ENCODE measurements around the gene DNAJC10. TPM values are rescaled to one million over a fixed set of nuclear protein-coding genes. Genes with fewer than 3 reads are reported as not detected.

The DNAJC10 gene
- polyA plus RNA-seq, 3 donors = 25.2 to 102 (median 79.4) TPM

DNA sequence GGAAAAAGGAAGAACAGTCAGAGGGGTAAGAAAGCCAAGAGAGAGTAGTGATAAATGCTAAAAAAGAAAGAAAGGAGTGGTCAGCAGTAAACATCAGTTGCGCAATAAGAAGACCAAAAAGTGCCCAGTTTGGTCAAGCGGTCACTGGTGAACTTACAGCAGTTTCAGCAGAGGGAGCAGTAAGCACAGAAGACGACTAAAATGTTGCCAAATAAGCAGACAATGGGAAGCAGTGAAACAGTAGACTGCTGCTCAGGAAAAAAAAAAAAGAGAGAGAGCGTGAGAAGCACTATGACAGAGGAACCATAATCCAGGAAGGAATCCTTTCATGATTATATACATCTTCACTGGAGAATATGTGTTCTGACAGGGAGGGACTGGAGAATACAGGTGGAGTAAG lies 45.8 kb downstream of the DNAJC10 start:
- no peak overlapping the region for H3K4me2 ChIP-seq (replicated peaks; ENCODE audit: extremely low read depth, low read length, poor library complexity, severe bottlenecking)
- intact Hi-C loops (cut with micrococcal nuclease) = no loop called here
- DNase-seq = no peak
- H3K9me3 ChIP-seq (replicated peaks in 1 of 2; ENCODE audit: control insufficient read depth in 1 of 2, insufficient read depth in 1 of 2, low read length in 2 of 2) = no peaks in the 10 kb centered on the region
- no peaks in the 10 kb centered on the region for H3K27me3 ChIP-seq (ENCODE audit: control insufficient read depth in 2 of 2, insufficient read depth in 2 of 2, low read length in 2 of 2)
- no peaks in the 10 kb centered on the region for H3K27me3 Mint-ChIP-seq (ENCODE audit: low read depth in 3 of 3)
- no peaks in the 10 kb centered on the region for H3K4me1 Mint-ChIP-seq
- H3K4me1 ChIP-seq (ENCODE audit: control insufficient read depth in 1 of 2, insufficient read depth in 2 of 2, low read length in 2 of 2) = no peaks in the 10 kb centered on the region
- no peak overlapping the region for H3K4me3 Mint-ChIP-seq
- no peak overlapping the region for H3K27ac ChIP-seq (ENCODE audit: low read depth in 1 of 2, low read length in 2 of 2)
- H3K79me2 ChIP-seq (ENCODE audit: insufficient read depth, low read length) = no peaks in the 10 kb centered on the region
- H3K9me3 Mint-ChIP-seq = no peaks in the 10 kb centered on the region
- 92% methylated on average over 3 of the region's 4 CpGs for WGBS (ENCODE audit: insufficient coverage)
- H3K4me3 ChIP-seq (replicated peaks in 1 of 3; ENCODE audit: low read depth in 2 of 3, low read length in 3 of 3) = no peak overlapping the region
- peaks cover 82 to 88% of the 10 kb centered on the region in 2 donors for H3K36me3 Mint-ChIP-seq
- H4K20me1 ChIP-seq (ENCODE audit: insufficient read depth, low read length) = no peaks in the 10 kb centered on the region
- H3K36me3 ChIP-seq (replicated peaks in 1 of 2; ENCODE audit: control insufficient read depth in 1 of 2, insufficient read depth in 2 of 2, low read length in 2 of 2) = peaks cover 97 to 100% of the 10 kb centered on the region in 2 donors
- no peak for TF ChIP-seq CTCF (IDR thresholded peaks at IDR 0.05)
- no peak overlapping the region for H2AFZ ChIP-seq (ENCODE audit: insufficient read depth, low read depth, low read length, poor library complexity, severe bottlenecking)
- H3K9ac ChIP-seq (ENCODE audit: insufficient read depth, low read length, poor library complexity, severe bottlenecking) = no peak overlapping the region
- peak overlapping the region in 2 of 7 donors; percentile 39 to 41 for H3K27ac Mint-ChIP-seq

GRCh38 chr2:182763311-182763912 lies 47.4 kb downstream of the DNAJC10 start:
- intact Hi-C loops (cut with micrococcal nuclease) = no loop called here
- H3K4me3 ChIP-seq (replicated peaks in 1 of 3; ENCODE audit: low read depth in 2 of 3, low read length in 3 of 3) = no peak overlapping the region
- H3K9me3 Mint-ChIP-seq = peaks cover 0 to 3% (median 0%) of the 10 kb centered on the region in 7 donors
- H3K27me3 ChIP-seq (ENCODE audit: control insufficient read depth in 2 of 2, insufficient read depth in 2 of 2, low read length in 2 of 2) = no peaks in the 10 kb centered on the region
- H3K9ac ChIP-seq (ENCODE audit: insufficient read depth, low read length, poor library complexity, severe bottlenecking) = no peak overlapping the region
- no peaks in the 10 kb centered on the region for H3K27me3 Mint-ChIP-seq (ENCODE audit: low read depth in 3 of 3)
- no peak overlapping the region for H3K27ac ChIP-seq (ENCODE audit: low read depth in 1 of 2, low read length in 2 of 2)
- no peaks in the 10 kb centered on the region for H3K9me3 ChIP-seq (replicated peaks in 1 of 2; ENCODE audit: control insufficient read depth in 1 of 2, insufficient read depth in 1 of 2, low read length in 2 of 2)
- peaks cover 84 to 88% of the 10 kb centered on the region in 2 donors for H3K36me3 Mint-ChIP-seq
- no peak overlapping the region for H3K4me3 Mint-ChIP-seq
- 85% methylated on average over 5 of the region's 11 CpGs for WGBS (ENCODE audit: insufficient coverage)
- no peak for DNase-seq
- TF ChIP-seq CTCF (IDR thresholded peaks at IDR 0.05) = peak; percentile 20
- H3K4me2 ChIP-seq (replicated peaks; ENCODE audit: extremely low read depth, low read length, poor library complexity, severe bottlenecking) = no peak overlapping the region
- no peaks in the 10 kb centered on the region for H3K4me1 ChIP-seq (ENCODE audit: control insufficient read depth in 1 of 2, insufficient read depth in 2 of 2, low read length in 2 of 2)
- H3K4me1 Mint-ChIP-seq = no peaks in the 10 kb centered on the region
- no peak overlapping the region for H3K27ac Mint-ChIP-seq
- peaks cover 94 to 100% of the 10 kb centered on the region in 2 donors for H3K36me3 ChIP-seq (replicated peaks in 1 of 2; ENCODE audit: control insufficient read depth in 1 of 2, insufficient read depth in 2 of 2, low read length in 2 of 2)
- H2AFZ ChIP-seq (ENCODE audit: insufficient read depth, low read depth, low read length, poor library complexity, severe bottlenecking) = no peak overlapping the region
- no peaks in the 10 kb centered on the region for H3K79me2 ChIP-seq (ENCODE audit: insufficient read depth, low read length)
- no peaks in the 10 kb centered on the region for H4K20me1 ChIP-seq (ENCODE audit: insufficient read depth, low read length)

Data from CD14-positive monocyte (primary cell).